OCI-LY1 (cell line): ENCODE data around the gene MLX.

ENCODE experiments used
- H2AFZ ChIP-seq: fragments of 200-600 bp; sonication (generic), shearing (Covaris generic); 2 replicates; pipeline ENCODE4 v1.6.0; 2014; ENCODE audit warnings: antibody characterized with exemption, mild to moderate bottlenecking, low read length
- H3F3A ChIP-seq: fragments of 200-600 bp; sonication (generic), shearing (Covaris generic); 2 replicates; pipeline ENCODE4 v1.6.0; 2014; ENCODE audit warnings: mild to moderate bottlenecking, antibody characterized with exemption, low read length, moderate library complexity; ENCODE audit not compliant: insufficient read depth
- H3K27ac ChIP-seq: fragments of 200-600 bp; sonication (generic); 2 replicates; pipeline ENCODE4 v1.5.1; 2014; ENCODE audit warnings: low read length, mixed run types, mild to moderate bottlenecking, low read depth; ENCODE audit not compliant: poor library complexity, severe bottlenecking
- H3K27me3 ChIP-seq: fragments of 200-600 bp; sonication (generic); 2 replicates; pipeline ENCODE4 v1.6.0; 2014; ENCODE audit warnings: antibody characterized with exemption, mild to moderate bottlenecking, low read length, moderate library complexity; ENCODE audit not compliant: insufficient read depth
- H3K36me3 ChIP-seq: fragments of 200-600 bp; sonication (generic); 2 replicates; pipeline ENCODE4 v1.6.1; 2014; ENCODE audit warnings: mild to moderate bottlenecking, antibody characterized with exemption, low read length, moderate library complexity, mixed read lengths; ENCODE audit not compliant: insufficient read depth
- H3K4me1 ChIP-seq: fragments of 200-600 bp; sonication (generic); 2 replicates; pipeline ENCODE4 v1.5.1; 2014; ENCODE audit warnings: mild to moderate bottlenecking, low read length, moderate library complexity; ENCODE audit not compliant: insufficient read depth, severe bottlenecking
- H3K4me2 ChIP-seq: fragments of 200-600 bp; sonication (generic), shearing (Covaris generic); 2 replicates; pipeline ENCODE4 v1.6.1; 2014; ENCODE audit warnings: low read length
- H3K4me3 ChIP-seq: fragments of 200-600 bp; sonication (generic); 2 replicates; pipeline ENCODE4 v1.5.1; 2014; ENCODE audit warnings: low read length, low read depth, mild to moderate bottlenecking, mixed read lengths; ENCODE audit not compliant: poor library complexity, severe bottlenecking
- H3K79me2 ChIP-seq: fragments of 200-600 bp; shearing (Covaris generic); 2 replicates; pipeline ENCODE4 v1.6.1; 2016; ENCODE audit warnings: mixed run types, low read length, mixed read lengths; ENCODE audit not compliant: insufficient read depth
- H3K9ac ChIP-seq: fragments of 200-600 bp; sonication (generic), shearing (Covaris generic); 2 replicates; pipeline ENCODE4 v1.6.1; 2014; ENCODE audit warnings: mild to moderate bottlenecking, low read length, mixed read lengths
- H3K9me2 ChIP-seq: fragments of 200-600 bp; sonication (generic), shearing (Covaris generic); 2 replicates; pipeline ENCODE4 v1.6.1; 2014; ENCODE audit warnings: low read depth, mild to moderate bottlenecking, low read length, mixed read lengths
- H3K9me3 ChIP-seq: fragments of 200-600 bp; shearing (Covaris generic); 2 replicates; pipeline ENCODE4 v1.6.1; 2014; ENCODE audit warnings: low read length, mixed read lengths
- H4K20me1 ChIP-seq: fragments of 200-600 bp; sonication (generic), shearing (Covaris generic); 2 replicates; pipeline ENCODE4 v1.6.0; 2016; ENCODE audit warnings: mild to moderate bottlenecking, low read length; ENCODE audit not compliant: insufficient read depth
- CTCF ChIP-seq: fragments of 200-600 bp; sonication (generic), shearing (Covaris generic); IDR thresholded peaks from 2 replicates; pipeline ENCODE4 v1.5.1; 2017; ENCODE audit warnings: mild to moderate bottlenecking, antibody characterized with exemption, low read length, moderate library complexity, mixed read lengths
- EZH2 ChIP-seq: fragments of 200-600 bp; sonication (generic), shearing (Covaris generic); IDR thresholded peaks from 2 replicates; pipeline ENCODE4 v1.8.0; 2017; ENCODE audit warnings: borderline replicate concordance, mixed run types, mild to moderate bottlenecking, antibody characterized with exemption, low read length, moderate library complexity, mixed read lengths

The MLX gene

GRCh38 chr17:42571435-42572225, 4.7 kb downstream of the MLX start:
- H3K27ac ChIP-seq = no peak overlapping the region
- H3K4me1 ChIP-seq = peaks cover 22% of the 10 kb centered on the region
- H3F3A ChIP-seq = no peaks in the 10 kb centered on the region; the same call in 1 of the 2 replicates
- H3K79me2 ChIP-seq = no peaks in the 10 kb centered on the region
- H3K27me3 ChIP-seq = no peaks in the 10 kb centered on the region
- no peaks in the 10 kb centered on the region for H3K9me2 ChIP-seq
- no peak for TF ChIP-seq EZH2
- TF ChIP-seq CTCF = no peak
- H3K9ac ChIP-seq = no peak overlapping the region
- H3K4me3 ChIP-seq = no peak overlapping the region
- no peak overlapping the region for H3K4me2 ChIP-seq
- H3K9me3 ChIP-seq = no peaks in the 10 kb centered on the region
- H2AFZ ChIP-seq = no peak overlapping the region
- peaks cover 74% of the 10 kb centered on the region for H3K36me3 ChIP-seq
- H4K20me1 ChIP-seq = no peaks in the 10 kb centered on the region

- Histone ChIP-seq H3K36me3 (peaks cover 70% of the 10 kb centered on the region), H3K79me2 (no peaks in the 10 kb centered on the region)
Observed at GRCh38 chr17:42573095-42573494, 6.2 kb downstream of the MLX start.

GRCh38 chr17:42574463-42574862, 7.6 kb downstream of the MLX start:
- Histone ChIP-seq H3K27me3 (no peaks in the 10 kb centered on the region), H3K79me2 (no peaks in the 10 kb centered on the region), H3K4me2 (no peak overlapping the region), H3K9ac (no peak overlapping the region), H3K9me2 (no peaks in the 10 kb centered on the region), H3K4me3 (no peak overlapping the region), H3K27ac (no peak overlapping the region), H2AFZ (no peak overlapping the region), H4K20me1 (no peaks in the 10 kb centered on the region), H3K4me1 (peaks cover 31% of the 10 kb centered on the region), H3K9me3 (no peaks in the 10 kb centered on the region), H3K36me3 (peaks cover 61% of the 10 kb centered on the region), H3F3A (0 out of 2 replicates have a peak, but pooled peaks cover 4% of the 10 kb centered on the region)
- TF ChIP-seq CTCF = no peak
- TF ChIP-seq EZH2 = no peak

More at GRCh38 chr17:42573095-42573494, 6.2 kb downstream of the MLX start:
- no peaks in the 10 kb centered on the region for H3K9me3 ChIP-seq
- no peaks in the 10 kb centered on the region; the same call in 1 of the 2 replicates for H3F3A ChIP-seq
- no peak overlapping the region for H2AFZ ChIP-seq
- H3K4me1 ChIP-seq = peaks cover 23% of the 10 kb centered on the region
- no peak overlapping the region for H3K9ac ChIP-seq
- H3K4me3 ChIP-seq = no peak overlapping the region
- H3K27ac ChIP-seq = no peak overlapping the region
- no peak overlapping the region for H3K4me2 ChIP-seq
- no peaks in the 10 kb centered on the region for H3K27me3 ChIP-seq
- TF ChIP-seq CTCF (no peak), EZH2 (no peak)
- H3K9me2 ChIP-seq = no peaks in the 10 kb centered on the region
- H4K20me1 ChIP-seq = no peaks in the 10 kb centered on the region
